ENCODE data around the gene DEXI. TPM values are rescaled to one million over a fixed set of nuclear protein-coding genes. Genes with fewer than 3 reads are reported as not detected.

DEXI gene
- total and polyA plus RNA-seq, 2 of the 13 experiments (the other 11 are each of a cell fraction or from before 2014, with no cell fraction given), result 51.5 to 70.4 TPM

GRCh38 chr16:10895053-10895946 is 47.0 kb downstream of the DEXI start (continued):
- TF ChIP-seq THAP9 (CRISPR knock-in tag; IDR thresholded peaks at IDR 0.05; ENCODE audit: borderline replicate concordance), result peak; percentile 60; the same call in 1 of the 2 replicates
- TF ChIP-seq, protein P1, sequence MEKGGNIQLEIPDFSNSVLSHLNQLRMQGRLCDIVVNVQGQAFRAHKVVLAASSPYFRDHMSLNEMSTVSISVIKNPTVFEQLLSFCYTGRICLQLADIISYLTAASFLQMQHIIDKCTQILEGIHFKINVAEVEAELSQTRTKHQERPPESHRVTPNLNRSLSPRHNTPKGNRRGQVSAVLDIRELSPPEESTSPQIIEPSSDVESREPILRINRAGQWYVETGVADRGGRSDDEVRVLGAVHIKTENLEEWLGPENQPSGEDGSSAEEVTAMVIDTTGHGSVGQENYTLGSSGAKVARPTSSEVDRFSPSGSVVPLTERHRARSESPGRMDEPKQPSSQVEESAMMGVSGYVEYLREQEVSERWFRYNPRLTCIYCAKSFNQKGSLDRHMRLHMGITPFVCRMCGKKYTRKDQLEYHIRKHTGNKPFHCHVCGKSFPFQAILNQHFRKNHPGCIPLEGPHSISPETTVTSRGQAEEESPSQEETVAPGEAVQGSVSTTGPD (CRISPR knock-in tag; IDR thresholded peaks at IDR 0.05), result no peak
- TF ChIP-seq ZNF878 (CRISPR knock-in tag; IDR thresholded peaks at IDR 0.05), result peak; percentile 88
- TF ChIP-seq MTA3 (CRISPR knock-in tag; IDR thresholded peaks at IDR 0.05), result no peak
- TF ChIP-seq CREM (IDR thresholded peaks at IDR 0.05), result no peak
- peak; percentile 22; the same call in 1 of the 2 replicates for TF ChIP-seq CREM (CRISPR knock-in tag; IDR thresholded peaks at IDR 0.05)
- TF ChIP-seq, protein P2, sequence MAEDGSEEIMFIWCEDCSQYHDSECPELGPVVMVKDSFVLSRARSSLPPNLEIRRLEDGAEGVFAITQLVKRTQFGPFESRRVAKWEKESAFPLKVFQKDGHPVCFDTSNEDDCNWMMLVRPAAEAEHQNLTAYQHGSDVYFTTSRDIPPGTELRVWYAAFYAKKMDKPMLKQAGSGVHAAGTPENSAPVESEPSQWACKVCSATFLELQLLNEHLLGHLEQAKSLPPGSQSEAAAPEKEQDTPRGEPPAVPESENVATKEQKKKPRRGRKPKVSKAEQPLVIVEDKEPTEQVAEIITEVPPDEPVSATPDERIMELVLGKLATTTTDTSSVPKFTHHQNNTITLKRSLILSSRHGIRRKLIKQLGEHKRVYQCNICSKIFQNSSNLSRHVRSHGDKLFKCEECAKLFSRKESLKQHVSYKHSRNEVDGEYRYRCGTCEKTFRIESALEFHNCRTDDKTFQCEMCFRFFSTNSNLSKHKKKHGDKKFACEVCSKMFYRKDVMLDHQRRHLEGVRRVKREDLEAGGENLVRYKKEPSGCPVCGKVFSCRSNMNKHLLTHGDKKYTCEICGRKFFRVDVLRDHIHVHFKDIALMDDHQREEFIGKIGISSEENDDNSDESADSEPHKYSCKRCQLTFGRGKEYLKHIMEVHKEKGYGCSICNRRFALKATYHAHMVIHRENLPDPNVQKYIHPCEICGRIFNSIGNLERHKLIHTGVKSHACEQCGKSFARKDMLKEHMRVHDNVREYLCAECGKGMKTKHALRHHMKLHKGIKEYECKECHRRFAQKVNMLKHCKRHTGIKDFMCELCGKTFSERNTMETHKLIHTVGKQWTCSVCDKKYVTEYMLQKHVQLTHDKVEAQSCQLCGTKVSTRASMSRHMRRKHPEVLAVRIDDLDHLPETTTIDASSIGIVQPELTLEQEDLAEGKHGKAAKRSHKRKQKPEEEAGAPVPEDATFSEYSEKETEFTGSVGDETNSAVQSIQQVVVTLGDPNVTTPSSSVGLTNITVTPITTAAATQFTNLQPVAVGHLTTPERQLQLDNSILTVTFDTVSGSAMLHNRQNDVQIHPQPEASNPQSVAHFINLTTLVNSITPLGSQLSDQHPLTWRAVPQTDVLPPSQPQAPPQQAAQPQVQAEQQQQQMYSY (CRISPR knock-in tag; IDR thresholded peaks at IDR 0.05), result no peak
- no peak for TF ChIP-seq FOXK2 (IDR thresholded peaks at IDR 0.05)
- peak; percentile 47; the same call in 1 of the 2 replicates for TF ChIP-seq ZNF263 (CRISPR knock-in tag; IDR thresholded peaks at IDR 0.05)
- TF ChIP-seq, protein P3, sequence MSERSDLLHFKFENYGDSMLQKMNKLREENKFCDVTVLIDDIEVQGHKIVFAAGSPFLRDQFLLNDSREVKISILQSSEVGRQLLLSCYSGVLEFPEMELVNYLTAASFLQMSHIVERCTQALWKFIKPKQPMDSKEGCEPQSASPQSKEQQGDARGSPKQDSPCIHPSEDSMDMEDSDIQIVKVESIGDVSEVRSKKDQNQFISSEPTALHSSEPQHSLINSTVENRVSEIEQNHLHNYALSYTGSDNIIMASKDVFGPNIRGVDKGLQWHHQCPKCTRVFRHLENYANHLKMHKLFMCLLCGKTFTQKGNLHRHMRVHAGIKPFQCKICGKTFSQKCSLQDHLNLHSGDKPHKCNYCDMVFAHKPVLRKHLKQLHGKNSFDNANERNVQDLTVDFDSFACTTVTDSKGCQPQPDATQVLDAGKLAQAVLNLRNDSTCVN (CRISPR knock-in tag; IDR thresholded peaks at IDR 0.05; ENCODE audit: borderline replicate concordance), result peak; percentile 94
- TF ChIP-seq HNF4G (IDR thresholded peaks at IDR 0.05; ENCODE audit: borderline replicate concordance, low read depth, low read length), result no peak
- TF ChIP-seq HNF4G (CRISPR knock-in tag; IDR thresholded peaks at IDR 0.05; ENCODE audit: borderline replicate concordance, low read depth), result 0 out of 2 replicates have a peak, but pooled peaks have one; percentile 61
- no peak for TF ChIP-seq RFX1 (IDR thresholded peaks at IDR 0.05)
- no peak; the same call in 1 of the 2 replicates for TF ChIP-seq ZFY (CRISPR knock-in tag; IDR thresholded peaks at IDR 0.05)
- TF ChIP-seq GTF2F1 (IDR thresholded peaks at IDR 0.05; ENCODE audit: low read length), result no peak
- peak; percentile 91; the same call in 1 of the 2 replicates for TF ChIP-seq ZSCAN12 (CRISPR knock-in tag; IDR thresholded peaks at IDR 0.05)
- no peak for TF ChIP-seq ZNF207 (IDR thresholded peaks at IDR 0.05; ENCODE audit: borderline replicate concordance)
- peak; percentile 78 for TF ChIP-seq XRCC5 (optimal IDR thresholded peaks at IDR 0.05; ENCODE audit: low read length)
- peak; percentile 80; the same call in 1 of the 2 replicates for TF ChIP-seq MIXL1 (CRISPR knock-in tag; IDR thresholded peaks at IDR 0.05)
- TF ChIP-seq, protein P4, sequence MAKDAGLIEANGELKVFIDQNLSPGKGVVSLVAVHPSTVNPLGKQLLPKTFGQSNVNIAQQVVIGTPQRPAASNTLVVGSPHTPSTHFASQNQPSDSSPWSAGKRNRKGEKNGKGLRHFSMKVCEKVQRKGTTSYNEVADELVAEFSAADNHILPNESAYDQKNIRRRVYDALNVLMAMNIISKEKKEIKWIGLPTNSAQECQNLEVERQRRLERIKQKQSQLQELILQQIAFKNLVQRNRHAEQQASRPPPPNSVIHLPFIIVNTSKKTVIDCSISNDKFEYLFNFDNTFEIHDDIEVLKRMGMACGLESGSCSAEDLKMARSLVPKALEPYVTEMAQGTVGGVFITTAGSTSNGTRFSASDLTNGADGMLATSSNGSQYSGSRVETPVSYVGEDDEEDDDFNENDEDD (CRISPR knock-in tag; IDR thresholded peaks at IDR 0.05; ENCODE audit: borderline replicate concordance), result peak; percentile 24; the same call in 1 of the 2 replicates
